Mesenchymal stem cell (in vitro differentiated cells and primary cell): ENCODE measurements around the gene PPM1N.

Experiments
- DNase-seq: peaks from one replicate; pipeline ENCODE4 v3.0.0-alpha.2; 2013
- H2AFZ ChIP-seq: one replicate; pipeline ENCODE4 v1.6.1; 2013; ENCODE audit warnings: low read depth, mild to moderate bottlenecking, control low read depth, inconsistent platforms, low read length, moderate library complexity
- H2AK5ac ChIP-seq: 2 replicates; pipeline ENCODE4 v1.6.1; 2013; ENCODE audit warnings: low read length, moderate library complexity, mild to moderate bottlenecking, inconsistent platforms; ENCODE audit not compliant: severe bottlenecking
- H2BK120ac ChIP-seq: one replicate; pipeline ENCODE4 v1.6.1; 2013; ENCODE audit warnings: low read depth, mild to moderate bottlenecking, inconsistent platforms, low read length, moderate library complexity
- H2BK12ac ChIP-seq, 2 experiments: one replicate each; pipeline ENCODE4 v1.6.1; 2013; ENCODE audit warnings: inconsistent platforms in 2 of 2, low read length in 2 of 2, mild to moderate bottlenecking in 2 of 2, moderate library complexity in 2 of 2, control low read depth in 1 of 2
- H2BK15ac ChIP-seq: one replicate; pipeline ENCODE4 v1.6.1; 2013; ENCODE audit warnings: mild to moderate bottlenecking, low read depth, inconsistent platforms; ENCODE audit not compliant: poor library complexity, severe bottlenecking
- H2BK5ac ChIP-seq: 2 replicates; pipeline ENCODE4 v1.6.1; 2013; ENCODE audit warnings: low read depth, mild to moderate bottlenecking, low read length, control low read depth, inconsistent platforms; ENCODE audit not compliant: poor library complexity, severe bottlenecking
- H3K14ac ChIP-seq, 2 experiments: one replicate each; pipeline ENCODE4 v1.6.1; 2013; ENCODE audit warnings: inconsistent platforms in 2 of 2, low read length in 2 of 2, control low read depth in 1 of 2, mild to moderate bottlenecking in 1 of 2, moderate library complexity in 1 of 2
- H3K18ac ChIP-seq, 2 experiments: one replicate each; pipeline ENCODE4 v1.6.1; 2013; ENCODE audit warnings: inconsistent platforms in 2 of 2, low read length in 2 of 2, control low read depth in 1 of 2, low read depth in 1 of 2, mild to moderate bottlenecking in 1 of 2
- H3K23ac ChIP-seq, 2 experiments: one replicate each; pipeline ENCODE4 v1.6.1; 2013; ENCODE audit warnings: inconsistent platforms in 2 of 2, low read length in 2 of 2, mild to moderate bottlenecking in 2 of 2, moderate library complexity in 2 of 2, control low read depth in 1 of 2
- H3K27ac ChIP-seq: 2 replicates; pipeline ENCODE4 v1.5.1; 2013; ENCODE audit warnings: mild to moderate bottlenecking, moderate library complexity, low read length, control low read depth, inconsistent platforms; ENCODE audit not compliant: poor library complexity, severe bottlenecking
- H3K27me3 ChIP-seq, 2 experiments: 2 replicates each; pipeline versions ENCODE4 v1.6.1 to v1.7.0; 2013; ENCODE audit warnings: low read length in 2 of 2, mild to moderate bottlenecking in 2 of 2, moderate library complexity in 2 of 2, control low read depth in 1 of 2, inconsistent platforms in 1 of 2; ENCODE audit not compliant: control insufficient read depth in 1 of 2, insufficient read depth in 1 of 2
- H3K36me3 ChIP-seq, 2 experiments: 2 replicates each; pipeline versions ENCODE4 v1.6.1 to v1.7.0; 2013; ENCODE audit warnings: low read length in 2 of 2, control low read depth in 1 of 2, inconsistent platforms in 1 of 2, low read depth in 1 of 2, mild to moderate bottlenecking in 1 of 2; ENCODE audit not compliant: insufficient read depth in 2 of 2, control insufficient read depth in 1 of 2
- H3K4ac ChIP-seq, 2 experiments: one replicate each; pipeline ENCODE4 v1.6.1; 2013; ENCODE audit warnings: inconsistent platforms in 2 of 2, low read length in 2 of 2, mild to moderate bottlenecking in 2 of 2, moderate library complexity in 2 of 2, control low read depth in 1 of 2, low read depth in 1 of 2
- H3K4me1 ChIP-seq: 2 replicates; pipeline ENCODE4 v1.6.1; 2013; ENCODE audit warnings: low read depth, low read length, control low read depth; ENCODE audit not compliant: control insufficient read depth, insufficient read depth
- H3K4me2 ChIP-seq: 2 replicates; pipeline ENCODE4 v1.6.1; 2013; ENCODE audit warnings: low read length, mild to moderate bottlenecking, inconsistent platforms; ENCODE audit not compliant: poor library complexity, severe bottlenecking
- H3K4me3 ChIP-seq, 2 experiments: 2 replicates each; pipeline versions ENCODE4 v1.5.1 to v1.7.0; 2013; ENCODE audit warnings: low read length in 2 of 2, mild to moderate bottlenecking in 2 of 2, control low read depth in 1 of 2, low read depth in 1 of 2; ENCODE audit not compliant: insufficient read depth in 1 of 2
- H3K79me1 ChIP-seq: replicated peaks from 2 replicates; pipeline ENCODE4 v1.6.1; 2013; ENCODE audit warnings: mild to moderate bottlenecking, control low read depth, low read length, inconsistent platforms; ENCODE audit not compliant: poor library complexity, severe bottlenecking
- H3K9ac ChIP-seq: 2 replicates; pipeline ENCODE4 v1.7.0; 2013; ENCODE audit warnings: mild to moderate bottlenecking, low read length, moderate library complexity
- H3K9me3 ChIP-seq: 2 replicates; pipeline ENCODE4 v1.7.0; 2013; ENCODE audit warnings: mild to moderate bottlenecking, low read length; ENCODE audit not compliant: control insufficient read depth
- H4K8ac ChIP-seq: one replicate; pipeline ENCODE4 v1.6.1; 2013; ENCODE audit warnings: inconsistent platforms, mild to moderate bottlenecking, low read length, moderate library complexity
- H4K91ac ChIP-seq: one replicate; pipeline ENCODE4 v1.6.1; 2013; ENCODE audit warnings: mild to moderate bottlenecking, low read length, inconsistent platforms
- WGBS: methylation state at CpG from one replicate; pipeline ENCODE4 v1.1.7; 2013; ENCODE audit warnings: mixed read lengths; 5-methylcytosine and 5-hydroxymethylcytosine counted together

PPM1N gene

GRCh38 chr19:45473682-45474605 is 24.3 kb upstream of the PPM1N start:
- no peaks in the 10 kb centered on the region for H3K9me3 ChIP-seq
- peak; percentile 95 for DNase-seq
- WGBS, result 86% methylated on average over 15 of the region's 27 CpGs
- no peak overlapping the region for H2AK5ac ChIP-seq
- H3K23ac ChIP-seq, result no peak overlapping the region
- H4K8ac ChIP-seq, result peak overlapping the region; percentile 42
- no peak overlapping the region for H2BK5ac ChIP-seq
- no peak overlapping the region for H3K27ac ChIP-seq
- no peak overlapping the region for H3K4me3 ChIP-seq
- H3K36me3 ChIP-seq, result peaks cover 2 to 11% of the 10 kb centered on the region in 2 experiments
- no peak overlapping the region for H2BK120ac ChIP-seq
- H2AFZ ChIP-seq, result no peak overlapping the region
- no peak overlapping the region for H3K14ac ChIP-seq
- H3K4me2 ChIP-seq, result no peak overlapping the region
- H2BK15ac ChIP-seq, result no peak overlapping the region
- peak overlapping the region; percentile 14 for H3K9ac ChIP-seq
- H3K27me3 ChIP-seq, result peaks cover 0 to 18% of the 10 kb centered on the region in 2 experiments
- no peak overlapping the region for H3K18ac ChIP-seq
- H3K79me1 ChIP-seq, result no peaks in the 10 kb centered on the region
- H3K4ac ChIP-seq, result no peak overlapping the region
- H2BK12ac ChIP-seq, result no peak overlapping the region
- no peak overlapping the region for H4K91ac ChIP-seq
- H3K4me1 ChIP-seq, result peaks cover 15% of the 10 kb centered on the region

- H3K18ac ChIP-seq, result no peak overlapping the region
- no peak overlapping the region for H4K91ac ChIP-seq
- H3K9me3 ChIP-seq, result no peaks in the 10 kb centered on the region
- no peak overlapping the region for H3K14ac ChIP-seq
- H2AK5ac ChIP-seq, result no peak overlapping the region
- no peak overlapping the region for H3K27ac ChIP-seq
- no peak overlapping the region for H2BK15ac ChIP-seq
- no peak overlapping the region for H3K23ac ChIP-seq
- peaks cover 2 to 11% of the 10 kb centered on the region in 2 experiments for H3K36me3 ChIP-seq
- no peak overlapping the region for H3K4me3 ChIP-seq
- WGBS, result 87% methylated on average over 27 of the region's 28 CpGs
- H4K8ac ChIP-seq, result no peak overlapping the region
- no peaks in the 10 kb centered on the region for H3K79me1 ChIP-seq
- H2AFZ ChIP-seq, result no peak overlapping the region
- H3K4me2 ChIP-seq, result no peak overlapping the region
- no peak overlapping the region for H2BK12ac ChIP-seq
- no peak overlapping the region for H2BK120ac ChIP-seq
- DNase-seq, result peak; percentile 97
- H3K4ac ChIP-seq, result no peak overlapping the region
- H2BK5ac ChIP-seq, result no peak overlapping the region
- H3K27me3 ChIP-seq, result peaks cover 0 to 18% of the 10 kb centered on the region in 2 experiments
- peak overlapping the region; percentile 35 for H3K9ac ChIP-seq
- H3K4me1 ChIP-seq, result peaks cover 12% of the 10 kb centered on the region
These were observed 23.4 kb upstream of the PPM1N start for GRCh38 chr19:45474606-45475521.

- peak; percentile 97 for DNase-seq
- Histone ChIP-seq H3K18ac (no peak overlapping the region), H2BK120ac (no peak overlapping the region), H2AFZ (no peak overlapping the region), H3K27me3 (peaks cover 0 to 18% of the 10 kb centered on the region in 2 experiments), H3K27ac (no peak overlapping the region), H4K91ac (no peak overlapping the region), H2BK12ac (no peak overlapping the region), H3K4me1 (peaks cover 4% of the 10 kb centered on the region), H2BK15ac (no peak overlapping the region), H3K4me2 (no peak overlapping the region), H3K14ac (no peak overlapping the region), H2AK5ac (no peak overlapping the region), H3K79me1 (no peaks in the 10 kb centered on the region), H3K4me3 (no peak overlapping the region), H3K4ac (no peak overlapping the region), H3K9ac (peak overlapping the region; percentile 69), H4K8ac (no peak overlapping the region), H3K36me3 (peaks cover 2 to 11% of the 10 kb centered on the region in 2 experiments), H3K23ac (no peak overlapping the region), H3K9me3 (no peaks in the 10 kb centered on the region), H2BK5ac (no peak overlapping the region)
- 94% methylated on average over 5 of the region's 6 CpGs for WGBS
These were observed 22.5 kb upstream of the PPM1N start for GRCh38 chr19:45475537-45476291.
